ENCODE data around the gene SERPINB1. TPM values are rescaled to one million over a fixed set of nuclear protein-coding genes. Genes with fewer than 3 reads are reported as not detected.

The SERPINB1 gene
- polyA plus RNA-seq, 2 of the 4 experiments (the other 2 are of a cell fraction): 52.7 to 135 TPM

- ChIA-PET CTCF (interaction anchor here (0.7 to 13.7 kb wide), 4 partner anchors 42 to 80 kb away, joined by 3 to 244 read pairs (median 12); no protein-coding TSS in a partner anchor), POLR2A (interaction anchor here (1.8 kb wide), 1 partner anchor 10 kb away, joined by 6 read pairs; the partner anchor contains the start of gene SERPINB1)
- Histone ChIP-seq H3K4me3 (no peak overlapping the region), H3K4me1 (peaks cover 46% of the 10 kb centered on the region), H3K4me2 (no peak overlapping the region), H3K9me3 (no peaks in the 10 kb centered on the region), H3K27ac (peak overlapping the region; percentile 84 to 94; a peak in 5 of 6 replicates)
- ATAC-seq (no peak), DNase-seq (ENCODE audit: low read depth in 1 of 2, low spot score in 1 of 2) (no peak), FAIRE-seq (no peak)
- TF ChIP-seq HOXB13 (CRISPR knock-in tag; IDR thresholded peaks at IDR 0.05; ENCODE audit: low read depth): no peak
- TF ChIP-seq HEYL (CRISPR knock-in tag; IDR thresholded peaks at IDR 0.05): no peak
- TF ChIP-seq FOSB (CRISPR knock-in tag; IDR thresholded peaks at IDR 0.05): no peak
- no peak for TF ChIP-seq MAX (IDR thresholded peaks at IDR 0.05)
- no peak for TF ChIP-seq SREBF2 (IDR thresholded peaks at IDR 0.05)
- no peak for TF ChIP-seq JUN (IDR thresholded peaks at IDR 0.05)
- TF ChIP-seq RNF2 (IDR thresholded peaks at IDR 0.05; ENCODE audit: borderline replicate concordance, low read depth): no peak
- no peak for TF ChIP-seq HMGXB4 (CRISPR knock-in tag; IDR thresholded peaks at IDR 0.05; ENCODE audit: borderline replicate concordance)
- no peak for TF ChIP-seq BCL3 (IDR thresholded peaks at IDR 0.05)
- TF ChIP-seq CEBPB (IDR thresholded peaks at IDR 0.05): no peak
- TF ChIP-seq POLR2AphosphoS2 (conservative IDR thresholded peaks at IDR 0.05; ENCODE audit: low read length): no peak
- no peak for TF ChIP-seq ZFP36 (IDR thresholded peaks at IDR 0.05; ENCODE audit: borderline replicate concordance, partially characterized antibody)
- no peak for TF ChIP-seq RARB (CRISPR knock-in tag; IDR thresholded peaks at IDR 0.05)
- no peak for TF ChIP-seq BHLHE40 (IDR thresholded peaks at IDR 0.05; ENCODE audit: low read depth, low read length)
- TF ChIP-seq REST (IDR thresholded peaks at IDR 0.05): no peak
- 92% methylated on average over 11 of the region's 17 CpGs for WGBS (ENCODE audit: missing lambda C conversion rate)
These were observed 10.3 kb upstream of the SERPINB1 start for GRCh38 chr6:2851727-2852513.

GRCh38 chr6:2850538-2851113 lies 9.0 kb upstream of the SERPINB1 start:
- peaks cover 49% of the 10 kb centered on the region for H3K4me1 ChIP-seq
- no peak for FAIRE-seq
- peak in 1 of 2 experiments; percentile 53 for DNase-seq (ENCODE audit: low read depth in 1 of 2, low spot score in 1 of 2)
- CTCF ChIA-PET: interaction anchor here (0.8 to 13.7 kb wide), 7 partner anchors 15 to 138 kb away, joined by 3 to 244 read pairs (median 4); no protein-coding TSS in a partner anchor
- H3K27ac ChIP-seq: peak overlapping the region; percentile 70 to 94
- TF ChIP-seq MAX (IDR thresholded peaks at IDR 0.05) (peak; percentile 43; the same call in 1 of the 2 replicates), GATA3 (IDR thresholded peaks at IDR 0.05; ENCODE audit: borderline replicate concordance) (peak; percentile 29; the same call in 1 of the 2 replicates), MAZ (IDR thresholded peaks at IDR 0.05; ENCODE audit: borderline replicate concordance, low read depth, low read length) (no peak), TP53 (CRISPR knock-in tag; IDR thresholded peaks at IDR 0.05) (no peak), ZSCAN20 (CRISPR knock-in tag; IDR thresholded peaks at IDR 0.05) (no peak), USF2 (IDR thresholded peaks at IDR 0.05) (0 out of 2 replicates have a peak, but pooled peaks have one; percentile 24), MAFK (IDR thresholded peaks at IDR 0.05; ENCODE audit: partially characterized antibody) (no peak), HEYL (CRISPR knock-in tag; IDR thresholded peaks at IDR 0.05) (no peak), BHLHE40 (IDR thresholded peaks at IDR 0.05; ENCODE audit: low read depth, low read length) (no peak)
- WGBS (ENCODE audit: missing lambda C conversion rate): 0% methylated on average over 4 of the region's 5 CpGs
- H3K4me2 ChIP-seq: peak overlapping the region; percentile 54
- no peak overlapping the region for H3K4me3 ChIP-seq
- no peaks in the 10 kb centered on the region for H3K9me3 ChIP-seq
- peak in 1 of 2 experiments; percentile 57; a peak in 3 of 6 replicates for ATAC-seq
- POLR2A ChIA-PET: interaction anchor here (1.8 kb wide), 1 partner anchor 9 kb away, joined by 6 read pairs; the partner anchor contains the start of gene SERPINB1

All from A549 (cell line).